GM18867 (cell line): Measurements from ENCODE around the gene AP3B2.
A peak's percentile ranks its signal among the peaks of the same experiment; 100 is the strongest.
"Not testable (repeated sequence)": the region's sequence is repeated elsewhere in the genome, so short reads cannot be mapped to it uniquely, and the experiment has no call there.

Experiments
- ATAC-seq: cut with Tn5 transposase; IDR thresholded peaks from one replicate; pipeline ENCODE4 v1.9.1; 2021; ENCODE audit warnings: mild to moderate bottlenecking, moderate library complexity; ENCODE audit not compliant: unreplicated experiment

AP3B2 gene

GRCh38 chr15:82709421-82710207 lies at the start of gene AP3B2:
Gene AP3B2, minus strand, starts transcription at chr15:82709875. Its CDS starts 169 bp downstream, at chr15:82709706.
- ATAC-seq, result peak; percentile 93

- ATAC-seq, result no peak
Measured at GRCh38 chr15:82751308-82751707, 41.6 kb upstream of the AP3B2 start.

- peak; percentile 42 for ATAC-seq
Measured at GRCh38 chr15:82750831-82751180, 41.1 kb upstream of the AP3B2 start.

- ATAC-seq, result peak; percentile 91
Measured at GRCh38 chr15:82749951-82750830, 40.5 kb upstream of the AP3B2 start.

DNA sequence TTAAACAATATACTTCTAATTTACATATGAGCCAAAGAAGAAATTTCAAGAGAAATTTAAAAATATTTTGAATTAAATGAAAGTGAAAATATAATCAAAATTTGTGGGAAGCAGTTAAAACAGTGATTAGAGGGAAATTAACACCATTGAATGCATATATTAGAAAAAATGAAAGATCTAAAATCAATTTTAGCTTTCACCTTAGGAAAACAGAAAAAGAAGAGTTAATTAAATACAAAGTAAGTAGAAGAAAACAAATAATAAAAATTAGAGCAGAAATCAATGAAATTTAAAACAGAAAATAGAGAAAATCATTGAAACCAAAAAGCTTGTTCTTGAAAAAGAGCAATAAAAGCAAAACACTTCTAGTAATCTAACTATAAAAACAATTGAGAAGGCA lies 38.6 kb upstream of the AP3B2 start:
- no peak for ATAC-seq

DNA sequence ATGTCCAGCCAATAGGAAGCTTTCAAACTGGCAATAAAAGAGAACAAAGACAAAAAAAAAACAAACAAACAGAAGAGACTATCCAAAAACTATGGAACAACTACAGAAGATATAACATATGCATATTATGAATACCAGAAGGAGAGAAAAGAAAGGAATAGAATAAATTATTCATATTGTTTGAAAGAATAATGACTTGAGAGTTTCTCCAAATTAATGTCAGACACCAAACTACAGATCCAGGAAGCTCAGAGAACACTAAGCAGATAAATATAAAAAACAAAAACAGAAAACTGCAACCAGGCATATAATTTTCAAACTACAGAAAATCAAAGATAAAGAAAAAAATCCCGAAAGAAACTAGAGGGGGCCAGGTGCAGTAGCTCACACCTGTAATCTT lies 34.1 kb upstream of the AP3B2 start:
- ATAC-seq, result no peak

- no peak for ATAC-seq
Measured at GRCh38 chr15:82742134-82742533, 32.5 kb upstream of the AP3B2 start.

DNA sequence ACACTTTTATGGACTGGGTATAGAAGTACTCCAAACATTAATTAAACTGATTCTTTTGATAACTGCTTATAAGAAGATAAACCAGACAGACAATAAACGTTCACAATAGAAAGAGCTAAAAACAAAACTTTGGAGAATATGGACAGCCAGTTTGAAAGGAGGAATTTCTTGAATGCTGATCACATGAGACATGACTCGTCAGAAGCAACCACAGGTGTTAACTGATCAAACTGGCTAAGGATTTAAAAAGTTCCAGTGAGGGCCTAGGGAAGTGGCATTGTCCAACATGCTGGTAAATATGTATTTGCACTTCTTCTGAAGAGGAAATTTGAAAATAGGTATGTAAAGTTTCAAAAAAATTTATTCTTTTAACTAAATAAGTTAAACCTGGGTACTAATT lies 29.4 kb upstream of the AP3B2 start:
- no peak for ATAC-seq

DNA sequence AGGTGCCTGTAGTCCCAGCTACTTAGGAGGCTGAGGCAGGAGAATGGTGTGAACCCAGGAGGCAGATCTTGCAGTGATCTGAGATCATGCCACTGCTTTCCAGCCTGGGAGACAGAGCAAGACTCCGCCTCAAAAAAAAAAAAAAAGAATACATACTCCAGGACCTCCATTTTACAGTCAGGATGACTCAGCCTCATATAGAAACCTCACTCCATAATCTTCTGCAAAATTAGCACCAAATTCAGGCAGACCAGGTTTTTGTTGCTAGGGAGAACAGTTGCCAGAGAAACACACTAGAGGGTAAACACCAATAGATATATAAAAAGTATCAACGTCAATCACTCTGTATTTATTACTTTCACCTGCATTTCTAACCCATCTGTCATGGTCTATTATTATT lies 28.3 kb upstream of the AP3B2 start:
- ATAC-seq, result no peak

DNA sequence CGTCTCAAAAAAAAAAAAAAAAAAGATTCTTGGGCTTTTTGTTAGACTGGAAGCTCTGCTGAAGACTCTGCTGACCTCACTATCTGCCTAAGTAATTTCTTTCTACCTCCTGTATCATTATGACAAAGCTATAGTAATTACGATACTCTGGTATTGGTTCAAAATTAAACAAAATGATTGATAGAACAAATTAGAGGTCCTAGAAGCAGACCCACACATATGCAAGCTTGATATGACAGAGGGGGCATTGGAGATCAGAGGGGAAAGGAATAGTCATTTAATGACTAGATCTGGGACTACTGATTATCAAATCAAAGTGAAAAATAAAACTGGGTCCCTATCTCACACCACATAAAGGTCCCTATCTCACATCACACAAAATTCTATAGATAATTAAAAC lies 21.9 kb upstream of the AP3B2 start:
- no peak for ATAC-seq

GRCh38 chr15:82730022-82730530 lies 20.4 kb upstream of the AP3B2 start:
- ATAC-seq, result no peak

GRCh38 chr15:82726816-82727215 lies 17.1 kb upstream of the AP3B2 start:
- ATAC-seq, result no peak

DNA sequence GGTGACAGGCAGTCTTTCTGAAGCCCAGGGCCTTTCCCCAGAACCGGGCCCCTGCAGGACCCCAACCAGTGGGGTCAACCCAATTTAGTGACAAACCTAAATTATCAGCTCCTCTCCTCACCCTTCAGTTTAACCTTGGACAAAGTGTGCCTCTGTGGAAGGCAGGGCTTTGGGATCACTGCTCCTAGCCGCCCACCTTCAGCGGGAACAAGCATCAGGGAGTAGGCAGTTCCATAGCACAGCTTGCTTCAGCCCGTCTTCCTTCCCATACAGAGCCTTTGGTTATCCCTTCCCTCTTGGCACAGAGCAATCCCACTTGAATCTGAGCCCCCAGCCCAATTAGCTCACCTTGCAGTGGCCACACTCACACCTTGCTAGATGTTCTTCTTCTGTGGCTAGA lies 5.3 kb upstream of the AP3B2 start:
- no peak for ATAC-seq

DNA sequence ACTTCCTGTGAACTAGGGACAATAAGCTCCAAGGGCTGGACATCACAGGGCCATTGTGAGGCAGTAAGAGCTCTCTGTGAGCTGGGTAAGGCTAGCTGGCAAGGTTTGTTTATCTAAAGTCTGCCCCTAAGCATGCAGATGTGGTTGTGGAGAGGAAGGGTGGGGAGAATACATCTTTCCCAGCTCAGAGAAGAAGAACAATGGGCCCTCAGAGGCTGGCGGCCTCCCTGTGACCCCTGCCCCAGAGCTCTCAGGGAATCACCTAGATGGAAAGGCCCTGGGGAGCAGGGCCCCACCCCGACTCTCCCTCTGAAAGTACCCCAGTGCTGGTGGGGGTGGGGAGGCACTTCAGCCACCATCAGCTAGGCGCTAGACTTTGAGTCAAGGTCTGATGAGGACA lies 4.3 kb upstream of the AP3B2 start:
- no peak for ATAC-seq

DNA sequence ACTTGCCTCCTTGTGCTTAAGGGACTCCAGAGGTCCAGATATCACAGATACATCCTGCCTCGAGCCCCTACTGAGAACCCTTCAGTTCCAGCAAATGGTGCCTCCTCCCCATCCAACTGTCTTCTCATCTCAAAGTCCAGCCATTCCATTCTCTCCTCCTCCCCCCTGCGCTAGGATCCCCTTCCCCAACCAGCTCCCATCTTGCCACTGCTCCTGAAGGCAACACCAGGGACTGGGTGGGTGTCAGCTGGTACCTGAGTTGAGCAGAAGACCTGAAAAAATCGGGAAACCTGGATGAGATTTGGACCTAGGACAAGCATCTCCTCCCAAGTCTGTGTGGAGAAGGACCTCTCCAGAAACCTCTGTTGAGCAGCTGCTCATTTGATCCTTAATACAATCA lies 2.4 kb upstream of the AP3B2 start:
- ATAC-seq, result no peak

GRCh38 chr15:82710926-82711490 lies 1.3 kb upstream of the AP3B2 start:
- ATAC-seq, result no peak

- no peak for ATAC-seq
Measured at GRCh38 chr15:82710208-82710555, 507 bp upstream of the AP3B2 start.

GRCh38 chr15:82709081-82709420 lies 624 bp downstream of the AP3B2 start:
- no peak for ATAC-seq

GRCh38 chr15:82705856-82706255 lies 3.8 kb downstream of the AP3B2 start:
- ATAC-seq, result not testable (repeated sequence)

DNA sequence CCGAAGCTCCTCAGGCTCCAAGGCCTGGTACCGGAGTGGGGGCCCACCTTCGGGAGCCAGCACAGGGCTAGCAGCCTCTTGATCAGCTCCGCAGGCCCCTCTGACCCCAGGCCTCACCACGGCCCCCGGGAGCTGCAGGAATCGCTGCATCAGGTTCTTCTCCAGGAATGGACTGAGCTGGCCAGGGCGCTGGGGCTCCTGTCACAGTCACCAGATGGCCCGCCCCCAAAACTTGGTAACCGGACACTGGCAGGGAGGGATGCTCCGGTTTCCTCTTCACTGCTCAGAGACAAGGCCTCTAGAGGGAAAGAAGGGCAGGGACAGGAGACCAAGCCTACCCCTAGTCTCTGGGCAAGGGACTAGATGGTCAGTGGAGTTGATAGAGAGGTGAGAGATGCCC lies 9.9 kb downstream of the AP3B2 start:
- no peak for ATAC-seq

DNA sequence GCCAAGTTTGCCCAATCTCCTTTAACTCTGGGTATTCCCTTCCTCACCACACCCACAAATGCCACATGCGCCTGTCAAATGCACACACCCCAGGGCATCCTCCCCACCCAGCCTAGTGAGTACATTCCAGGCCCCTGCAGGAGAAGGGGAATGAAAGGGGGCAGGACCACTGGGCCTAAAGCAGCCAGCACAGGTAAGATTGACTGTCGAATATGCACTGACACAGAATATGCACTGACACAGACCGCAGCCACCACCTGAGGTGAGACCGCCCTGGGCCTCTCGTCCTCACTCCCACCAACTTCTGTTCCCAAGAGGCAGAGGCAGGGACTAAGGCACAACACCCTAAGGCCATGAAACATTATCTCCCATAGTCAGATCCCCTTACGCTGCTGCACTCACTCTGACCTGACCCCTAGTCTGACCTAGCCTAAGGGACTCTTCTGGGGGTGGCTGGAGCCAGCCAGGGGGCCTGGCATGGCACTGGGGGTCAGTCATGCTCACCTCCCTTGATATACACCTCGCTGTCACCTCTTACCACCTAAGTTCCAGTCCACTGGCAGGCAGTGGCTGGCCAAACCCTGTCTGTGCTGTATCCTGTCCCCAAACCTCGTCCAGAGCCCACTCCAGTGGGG lies 10.8 kb downstream of the AP3B2 start:
- ATAC-seq, result no peak
